Measurements from ENCODE around the gene HK3. TPM values are rescaled to one million over a fixed set of nuclear protein-coding genes. Genes with fewer than 3 reads are reported as not detected.

The HK3 gene
- total and polyA plus RNA-seq, 2 donors from 2014 or later = 2.0 to 21.2 TPM

- Histone ChIP-seq H3K27ac (ENCODE audit: low read depth in 2 of 2, low read length in 2 of 2) (no peak overlapping the region), H3K4me3 (ENCODE audit: low read length in 3 of 3) (no peak overlapping the region), H3K9me3 (ENCODE audit: control insufficient read depth in 2 of 3, insufficient read depth in 1 of 3, low read length in 3 of 3) (no peaks in the 10 kb centered on the region), H3K36me3 (ENCODE audit: control insufficient read depth in 2 of 3, insufficient read depth in 3 of 3, low read length in 3 of 3) (no peaks in the 10 kb centered on the region), H3K27me3 (ENCODE audit: control insufficient read depth, insufficient read depth, low read length) (no peaks in the 10 kb centered on the region), H3K9ac (ENCODE audit: low read length in 3 of 3) (no peak overlapping the region), H3K4me1 (ENCODE audit: control insufficient read depth in 2 of 3, insufficient read depth in 2 of 3, low read depth in 1 of 3, low read length in 3 of 3) (no peaks in the 10 kb centered on the region)
- peak in 1 of 5 donors; percentile 54 for DNase-seq
- no peak for TF ChIP-seq CTCF (IDR thresholded peaks at IDR 0.05; ENCODE audit: borderline replicate concordance, extremely low read depth, insufficient read depth)
- FAIRE-seq = no peak
- intact Hi-C loops (cut with DNase I) = no loop called here
Observed at GRCh38 chr5:176850371-176851245, 48.5 kb downstream of the HK3 start.

GRCh38 chr5:176849611-176850227 is 49.4 kb downstream of the HK3 start:
- Histone ChIP-seq H3K9ac (ENCODE audit: low read length in 3 of 3) (no peak overlapping the region), H3K27me3 (ENCODE audit: control insufficient read depth, insufficient read depth, low read length) (no peaks in the 10 kb centered on the region), H3K4me3 (ENCODE audit: low read length in 3 of 3) (no peak overlapping the region), H3K27ac (ENCODE audit: low read depth in 2 of 2, low read length in 2 of 2) (no peak overlapping the region), H3K36me3 (ENCODE audit: control insufficient read depth in 2 of 3, insufficient read depth in 3 of 3, low read length in 3 of 3) (no peaks in the 10 kb centered on the region), H3K4me1 (ENCODE audit: control insufficient read depth in 2 of 3, insufficient read depth in 2 of 3, low read depth in 1 of 3, low read length in 3 of 3) (no peaks in the 10 kb centered on the region), H3K9me3 (ENCODE audit: control insufficient read depth in 2 of 3, insufficient read depth in 1 of 3, low read length in 3 of 3) (no peaks in the 10 kb centered on the region)
- no peak for TF ChIP-seq CTCF (IDR thresholded peaks at IDR 0.05; ENCODE audit: borderline replicate concordance, extremely low read depth, insufficient read depth)
- intact Hi-C loops (cut with DNase I) = no loop called here
- DNase-seq (peak in 1 of 5 donors; percentile 48), FAIRE-seq (no peak)

- Histone ChIP-seq H3K9ac (ENCODE audit: low read length in 3 of 3) (no peak overlapping the region), H3K9me3 (ENCODE audit: control insufficient read depth in 2 of 3, insufficient read depth in 1 of 3, low read length in 3 of 3) (no peaks in the 10 kb centered on the region), H3K27me3 (ENCODE audit: control insufficient read depth, insufficient read depth, low read length) (no peaks in the 10 kb centered on the region), H3K4me3 (ENCODE audit: low read length in 3 of 3) (no peak overlapping the region), H3K36me3 (ENCODE audit: control insufficient read depth in 2 of 3, insufficient read depth in 3 of 3, low read length in 3 of 3) (no peaks in the 10 kb centered on the region), H3K4me1 (ENCODE audit: control insufficient read depth in 2 of 3, insufficient read depth in 2 of 3, low read depth in 1 of 3, low read length in 3 of 3) (no peaks in the 10 kb centered on the region), H3K27ac (ENCODE audit: low read depth in 2 of 2, low read length in 2 of 2) (no peak overlapping the region)
- no peak for TF ChIP-seq CTCF (IDR thresholded peaks at IDR 0.05; ENCODE audit: borderline replicate concordance, extremely low read depth, insufficient read depth)
- intact Hi-C loops (cut with DNase I) = no loop called here
- FAIRE-seq (no peak), DNase-seq (peak in 1 of 5 donors; percentile 51)
Observed at GRCh38 chr5:176848651-176849050, 50.5 kb downstream of the HK3 start.

Measured in kidney (tissue), 14 donors.